OCI-LY1 (cell line): ENCODE results near the gene CCDC91.

ENCODE experiments used
- CTCF ChIP-seq: fragments of 200-600 bp; sonication (generic), shearing (Covaris generic); IDR thresholded peaks from 2 replicates; pipeline ENCODE4 v1.5.1; 2017; ENCODE audit warnings: mild to moderate bottlenecking, antibody characterized with exemption, low read length, moderate library complexity, mixed read lengths
- EZH2 ChIP-seq: fragments of 200-600 bp; sonication (generic), shearing (Covaris generic); IDR thresholded peaks from 2 replicates; pipeline ENCODE4 v1.8.0; 2017; ENCODE audit warnings: borderline replicate concordance, mixed run types, mild to moderate bottlenecking, antibody characterized with exemption, low read length, moderate library complexity, mixed read lengths

GRCh38 chr12:28231248-28231647 is 41.0 kb downstream of the CCDC91 start:
- TF ChIP-seq CTCF (no peak), EZH2 (no peak)
